Putamen (tissue), 1 donor: Measurements from ENCODE around the gene C1orf146.
"Not testable (repeated sequence)": the region's sequence is repeated elsewhere in the genome, so short reads cannot be mapped to it uniquely, and the experiment has no call there.

Experiments used
- DNase-seq: peaks from one replicate; pipeline ENCODE4 v3.0.0-alpha.2; 2016; ENCODE audit warnings: low spot score

Gene C1orf146

GRCh38 chr1:92274939-92275338 lies 57.2 kb downstream of the C1orf146 start:
- DNase-seq = no peak

GRCh38 chr1:92276082-92276481 lies 58.4 kb downstream of the C1orf146 start:
- no peak for DNase-seq

- DNase-seq = no peak
Observed at GRCh38 chr1:92277105-92277723, 59.5 kb downstream of the C1orf146 start.

- not testable (repeated sequence) for DNase-seq
Observed at GRCh38 chr1:92279781-92280180, 62.1 kb downstream of the C1orf146 start.

- not testable (repeated sequence) for DNase-seq
Observed at GRCh38 chr1:92281411-92281810, 63.7 kb downstream of the C1orf146 start.

GRCh38 chr1:92291372-92291999 lies 73.8 kb downstream of the C1orf146 start:
- peak; percentile 47 for DNase-seq
